ENCODE measurements around the gene PLA2G4E.

Gene PLA2G4E

DNA sequence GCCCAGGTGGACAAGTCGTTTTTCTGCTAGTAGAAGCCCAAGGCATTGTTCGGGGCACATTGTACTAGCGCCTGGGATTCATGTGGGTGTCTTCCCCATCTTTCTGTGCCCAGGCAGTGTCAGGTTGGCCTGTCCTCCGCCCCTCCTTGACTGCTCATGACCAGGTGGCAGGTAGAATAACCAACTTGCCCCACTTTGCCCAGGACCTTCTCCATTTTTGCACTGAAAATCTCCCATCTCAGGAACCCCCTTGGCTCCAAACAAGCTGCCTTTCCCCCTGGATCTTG, 39.6 kb upstream of the PLA2G4E start:
- no peak for DNase-seq (ENCODE audit: low read depth)
- TF ChIP-seq, protein P1, sequence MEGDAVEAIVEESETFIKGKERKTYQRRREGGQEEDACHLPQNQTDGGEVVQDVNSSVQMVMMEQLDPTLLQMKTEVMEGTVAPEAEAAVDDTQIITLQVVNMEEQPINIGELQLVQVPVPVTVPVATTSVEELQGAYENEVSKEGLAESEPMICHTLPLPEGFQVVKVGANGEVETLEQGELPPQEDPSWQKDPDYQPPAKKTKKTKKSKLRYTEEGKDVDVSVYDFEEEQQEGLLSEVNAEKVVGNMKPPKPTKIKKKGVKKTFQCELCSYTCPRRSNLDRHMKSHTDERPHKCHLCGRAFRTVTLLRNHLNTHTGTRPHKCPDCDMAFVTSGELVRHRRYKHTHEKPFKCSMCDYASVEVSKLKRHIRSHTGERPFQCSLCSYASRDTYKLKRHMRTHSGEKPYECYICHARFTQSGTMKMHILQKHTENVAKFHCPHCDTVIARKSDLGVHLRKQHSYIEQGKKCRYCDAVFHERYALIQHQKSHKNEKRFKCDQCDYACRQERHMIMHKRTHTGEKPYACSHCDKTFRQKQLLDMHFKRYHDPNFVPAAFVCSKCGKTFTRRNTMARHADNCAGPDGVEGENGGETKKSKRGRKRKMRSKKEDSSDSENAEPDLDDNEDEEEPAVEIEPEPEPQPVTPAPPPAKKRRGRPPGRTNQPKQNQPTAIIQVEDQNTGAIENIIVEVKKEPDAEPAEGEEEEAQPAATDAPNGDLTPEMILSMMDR (IDR thresholded peaks at IDR 0.05; ENCODE audit: insufficient read depth, low read depth, low read length, missing control alignments) = no peak
- no peak overlapping the region for H3K4me3 ChIP-seq (ENCODE audit: low read depth, low read length)

DNA sequence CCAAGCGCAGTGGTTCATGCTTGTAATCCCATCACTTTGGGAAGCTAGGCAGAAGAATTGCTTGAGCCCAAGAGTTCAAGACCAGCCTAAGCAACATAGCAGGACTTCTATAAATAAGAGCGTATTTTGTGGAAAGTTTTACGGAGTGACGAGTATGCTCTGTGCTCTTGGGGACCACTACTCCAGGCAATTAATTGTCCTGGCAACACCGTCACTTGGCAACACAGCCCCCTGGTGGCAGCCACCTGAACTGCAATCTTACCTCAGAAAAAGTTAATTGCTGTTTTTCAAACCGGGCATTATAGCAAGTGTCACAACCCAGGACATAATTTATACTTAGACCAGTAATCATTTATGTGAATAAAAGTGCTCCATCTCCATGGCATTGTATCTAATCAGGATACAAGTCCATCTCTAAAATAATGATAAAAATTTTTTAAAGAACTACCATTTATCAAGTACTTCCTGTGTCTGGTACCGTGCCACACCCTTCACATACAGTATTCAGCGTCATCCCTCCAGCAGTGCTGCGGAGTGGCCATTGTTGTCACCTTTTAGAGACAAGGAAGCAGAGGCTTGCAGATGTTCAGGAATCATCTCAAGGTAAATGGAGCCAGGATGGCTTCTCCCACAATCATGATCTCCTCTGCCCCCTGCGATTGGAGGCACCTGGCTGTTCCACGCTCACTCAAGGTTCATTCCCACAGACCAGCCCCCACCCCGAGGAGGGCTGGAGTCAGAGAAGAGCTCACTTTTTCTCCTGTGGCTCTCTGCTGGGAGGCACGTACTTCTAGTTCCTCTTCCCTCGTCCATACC, 39.0 kb upstream of the PLA2G4E start:
- peak; percentile 67 for DNase-seq (ENCODE audit: low read depth)
- TF ChIP-seq, protein P1 (IDR thresholded peaks at IDR 0.05; ENCODE audit: insufficient read depth, low read depth, low read length, missing control alignments) = peak; percentile 88
- no peak overlapping the region for H3K4me3 ChIP-seq (ENCODE audit: low read depth, low read length)

DNA sequence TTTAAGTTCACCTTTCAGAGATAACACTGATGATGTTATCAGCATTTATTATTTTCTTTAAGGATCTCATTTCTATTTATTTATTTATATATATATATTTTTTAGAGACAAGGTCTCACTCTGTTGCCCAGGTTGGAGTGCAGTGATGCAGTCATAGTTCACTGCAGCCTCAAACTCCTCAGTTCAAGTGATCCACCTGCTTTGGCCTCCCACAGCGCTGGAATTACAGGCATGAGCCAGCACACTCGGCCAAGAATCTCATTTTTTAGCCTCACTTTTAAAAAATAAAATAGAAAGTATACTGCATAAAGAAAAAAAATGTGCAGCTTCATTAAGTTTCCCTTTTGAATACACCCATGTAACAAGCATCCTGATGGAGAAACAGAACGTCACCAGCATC, 37.9 kb upstream of the PLA2G4E start:
- DNase-seq (ENCODE audit: low read depth) = no peak
- H3K4me3 ChIP-seq (ENCODE audit: low read depth, low read length) = no peak overlapping the region
- TF ChIP-seq, protein P1 (IDR thresholded peaks at IDR 0.05; ENCODE audit: insufficient read depth, low read depth, low read length, missing control alignments) = no peak

DNA sequence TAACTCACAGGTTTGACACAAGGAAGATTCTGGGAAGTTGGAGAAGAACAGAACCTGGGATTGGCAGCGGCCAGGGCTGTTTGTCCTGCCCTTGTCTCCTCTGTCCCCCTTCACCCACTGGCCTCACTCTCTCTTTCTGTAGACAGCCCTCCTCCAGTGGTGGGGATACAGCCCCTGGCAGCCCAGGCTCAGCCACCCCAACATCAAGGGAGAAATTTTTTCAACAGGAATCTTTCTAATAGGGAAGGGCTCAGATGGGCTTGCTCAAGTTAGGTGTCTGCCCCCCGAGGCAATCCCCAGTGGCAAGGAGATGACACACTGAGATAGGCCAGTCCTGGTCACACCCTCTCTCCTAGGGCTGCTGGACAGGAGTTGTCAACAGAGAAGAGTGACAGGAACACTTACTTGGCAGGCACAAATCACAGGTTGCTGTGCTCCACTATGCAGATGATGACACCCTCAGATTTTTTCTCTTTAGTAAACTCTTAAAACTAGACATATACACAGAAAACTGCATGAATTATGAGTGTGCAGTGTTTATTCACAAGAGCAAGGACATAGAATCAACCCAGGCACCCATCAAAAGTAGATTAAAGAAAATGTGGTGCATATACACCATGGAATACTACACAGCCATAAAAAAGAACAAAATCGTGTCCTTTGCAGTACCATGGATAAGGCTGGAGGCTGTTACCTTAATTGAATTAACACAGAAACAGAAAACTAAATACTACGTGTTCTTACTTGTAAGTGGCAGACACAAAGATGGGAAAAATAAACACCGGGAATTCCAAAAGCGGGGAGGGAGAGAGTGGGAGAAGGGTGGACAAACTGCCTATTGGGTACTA, 37.2 kb upstream of the PLA2G4E start:
- no peak for DNase-seq (ENCODE audit: low read depth)
- TF ChIP-seq, protein P1 (IDR thresholded peaks at IDR 0.05; ENCODE audit: insufficient read depth, low read depth, low read length, missing control alignments) = no peak
- H3K4me3 ChIP-seq (ENCODE audit: low read depth, low read length) = no peak overlapping the region

DNA sequence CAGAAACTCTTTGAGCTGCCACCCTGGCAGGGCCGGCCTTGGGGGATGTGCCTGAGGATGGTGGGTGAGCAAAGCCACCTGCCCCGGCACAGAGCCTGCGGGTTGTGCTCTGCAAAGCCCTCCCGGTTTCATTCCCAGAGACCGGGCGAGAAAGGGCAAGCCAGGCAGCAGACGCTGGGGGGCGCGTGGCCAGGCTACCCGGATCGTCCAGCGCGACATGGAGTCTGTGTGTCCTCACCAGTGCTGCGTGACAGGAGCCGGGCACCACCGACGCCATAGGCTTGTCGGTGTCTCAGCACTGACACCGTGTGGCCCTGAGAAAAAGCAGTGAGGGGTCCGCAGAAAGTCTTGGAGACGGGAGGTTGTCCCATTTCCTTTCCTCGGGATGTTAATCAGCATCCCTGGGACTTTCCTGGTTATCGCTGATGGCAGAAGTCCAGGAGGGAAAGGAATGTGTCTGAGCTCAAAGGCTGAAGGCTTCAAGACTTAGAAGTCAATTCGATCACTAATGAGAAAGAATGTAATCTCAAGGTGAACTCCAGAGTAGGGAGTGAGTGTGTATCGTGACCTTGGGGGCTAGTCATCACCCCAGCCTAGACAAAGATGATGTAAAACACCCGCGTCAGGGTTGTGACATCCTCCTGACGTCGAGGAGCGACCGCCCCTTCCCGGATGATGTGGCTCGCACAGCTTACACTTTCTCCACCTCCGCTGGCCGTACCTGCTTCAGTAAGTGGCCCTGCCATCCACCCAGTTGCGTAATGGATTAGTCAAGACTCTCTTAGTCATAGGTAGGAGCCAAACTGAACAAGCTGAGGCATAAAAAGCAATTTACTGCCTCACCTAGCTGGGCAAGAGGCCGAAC, 36.3 kb upstream of the PLA2G4E start:
- TF ChIP-seq, protein P1 (IDR thresholded peaks at IDR 0.05; ENCODE audit: insufficient read depth, low read depth, low read length, missing control alignments) = peak; percentile 62
- peak; percentile 68 for DNase-seq (ENCODE audit: low read depth)
- no peak overlapping the region for H3K4me3 ChIP-seq (ENCODE audit: low read depth, low read length)

DNA sequence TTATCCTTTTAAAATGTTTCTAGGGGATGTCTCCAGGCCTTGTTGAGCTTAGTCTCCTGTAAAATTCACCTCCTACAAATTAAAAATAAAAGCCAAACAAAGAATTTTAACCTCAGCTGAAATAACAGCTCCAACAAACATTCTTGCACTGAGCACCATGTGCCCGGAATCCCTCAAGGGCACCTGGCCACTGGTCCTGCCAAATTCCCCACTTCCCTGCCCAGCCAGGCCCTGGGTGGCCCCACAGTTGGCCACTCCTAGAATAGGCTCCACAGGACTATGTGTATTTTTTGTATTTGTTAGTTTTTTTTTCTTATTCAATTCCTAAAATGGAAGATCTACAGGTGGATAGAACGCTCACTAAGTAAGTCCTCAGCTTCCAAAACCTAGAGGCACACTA, 33.1 kb upstream of the PLA2G4E start:
- no peak overlapping the region for H3K4me3 ChIP-seq (ENCODE audit: low read depth, low read length)
- TF ChIP-seq, protein P1 (IDR thresholded peaks at IDR 0.05; ENCODE audit: insufficient read depth, low read depth, low read length, missing control alignments) = no peak
- no peak for DNase-seq (ENCODE audit: low read depth)
